CD14-positive monocyte (primary cell): ENCODE data around the gene CDK18. TPM values are rescaled to one million over a fixed set of nuclear protein-coding genes. Genes with fewer than 3 reads are reported as not detected.

Experiments
- DNase-seq, 3 donors: peaks; one replicate each; pipeline ENCODE4 v3.0.0-alpha.2; 2011 to 2022
- H2AFZ ChIP-seq: 2 replicates; pipeline ENCODE4 v1.6.0; 2012; ENCODE audit warnings: mild to moderate bottlenecking, low read depth, low read length, inconsistent platforms; ENCODE audit not compliant: insufficient read depth, poor library complexity, severe bottlenecking
- H3K27ac ChIP-seq, 2 donors: 1 replicate in 1 of 2; 2 replicates in 1 of 2; pipeline ENCODE4 v1.5.1; 2012 to 2013; ENCODE audit warnings: low read length in 2 of 2, control low read depth in 1 of 2, inconsistent platforms in 1 of 2, low read depth in 1 of 2, mild to moderate bottlenecking in 1 of 2
- H3K27me3 ChIP-seq, 2 donors: one replicate each; pipeline versions ENCODE4 v1.6.0 to v1.6.1; 2011 to 2013; ENCODE audit warnings: low read length in 2 of 2; ENCODE audit not compliant: control insufficient read depth in 2 of 2, insufficient read depth in 2 of 2
- H3K36me3 ChIP-seq, 2 donors: replicated peaks in 1 of 2; 1 replicate in 1 of 2; 2 replicates in 1 of 2; pipeline versions ENCODE4 v1.5.1 to v1.6.1; 2012 to 2013; ENCODE audit warnings: low read length in 2 of 2, control low read depth in 1 of 2, inconsistent platforms in 1 of 2, mild to moderate bottlenecking in 1 of 2; ENCODE audit not compliant: insufficient read depth in 2 of 2, control insufficient read depth in 1 of 2
- H3K4me1 ChIP-seq, 2 donors: 1 replicate in 1 of 2; 2 replicates in 1 of 2; pipeline versions ENCODE4 v1.5.1 to v1.6.1; 2012 to 2013; ENCODE audit warnings: low read length in 2 of 2, control low read depth in 1 of 2, inconsistent platforms in 1 of 2, mild to moderate bottlenecking in 1 of 2, moderate library complexity in 1 of 2; ENCODE audit not compliant: insufficient read depth in 2 of 2, control insufficient read depth in 1 of 2
- H3K4me2 ChIP-seq: replicated peaks from 2 replicates; pipeline ENCODE3; 2012; ENCODE audit warnings: low read length, moderate library complexity, mild to moderate bottlenecking; ENCODE audit not compliant: poor library complexity, severe bottlenecking; ENCODE audit errors: extremely low read depth
- H3K4me3 ChIP-seq, 3 experiments: fragments of 200-600 bp in 1 of 3; sonication (generic) in 1 of 3; replicated peaks in 1 of 3; 1 replicate in 2 of 3; 2 replicates in 1 of 3; pipeline ENCODE4 v1.5.1; 2011 to 2013; ENCODE audit warnings: low read length in 3 of 3, mild to moderate bottlenecking in 3 of 3, control low read depth in 2 of 3, low read depth in 2 of 3, inconsistent platforms in 1 of 3, moderate library complexity in 1 of 3
- H3K79me2 ChIP-seq: 2 replicates; pipeline ENCODE4 v1.6.0; 2012; ENCODE audit warnings: mild to moderate bottlenecking, control low read depth, inconsistent platforms, low read length, moderate library complexity; ENCODE audit not compliant: insufficient read depth
- H3K9ac ChIP-seq: 2 replicates; pipeline ENCODE4 v1.6.0; 2017; ENCODE audit warnings: low read length, mild to moderate bottlenecking; ENCODE audit not compliant: insufficient read depth, poor library complexity, severe bottlenecking
- H3K9me3 ChIP-seq, 2 donors: replicated peaks in 1 of 2; 1 replicate in 1 of 2; 2 replicates in 1 of 2; pipeline versions ENCODE4 v1.5.1 to v1.6.1; 2012 to 2013; ENCODE audit warnings: low read length in 2 of 2, control low read depth in 1 of 2; ENCODE audit not compliant: control insufficient read depth in 1 of 2, insufficient read depth in 1 of 2
- H4K20me1 ChIP-seq: 2 replicates; pipeline ENCODE4 v1.6.0; 2012; ENCODE audit warnings: mild to moderate bottlenecking, low read length, control low read depth, moderate library complexity; ENCODE audit not compliant: insufficient read depth
- H3K27ac Mint-ChIP-seq, 7 donors: one replicate each; pipeline ENCODE4 v1.8.0; 2020; ENCODE audit warnings: mild to moderate bottlenecking in 7 of 7, mixed read lengths in 7 of 7, moderate library complexity in 6 of 7, inconsistent platforms in 2 of 7
- H3K27me3 Mint-ChIP-seq, 3 donors: one replicate each; pipeline ENCODE4 v1.8.0; 2021 to 2022; ENCODE audit warnings: low read depth in 3 of 3, mild to moderate bottlenecking in 3 of 3, mixed read lengths in 3 of 3, moderate library complexity in 3 of 3, inconsistent platforms in 1 of 3
- H3K36me3 Mint-ChIP-seq, 2 donors: one replicate each; pipeline ENCODE4 v1.8.0; 2020; ENCODE audit warnings: mixed read lengths in 2 of 2, inconsistent platforms in 1 of 2, mild to moderate bottlenecking in 1 of 2
- H3K4me1 Mint-ChIP-seq: one replicate; pipeline ENCODE4 v1.8.0; 2020; ENCODE audit warnings: mild to moderate bottlenecking, mixed read lengths
- H3K4me3 Mint-ChIP-seq, 2 donors: one replicate each; pipeline ENCODE4 v1.8.0; 2020; ENCODE audit warnings: mild to moderate bottlenecking in 2 of 2, mixed read lengths in 2 of 2, moderate library complexity in 1 of 2
- H3K9me3 Mint-ChIP-seq, 7 donors: one replicate each; pipeline ENCODE4 v1.8.0; 2020 to 2022; ENCODE audit warnings: mixed read lengths in 7 of 7, mild to moderate bottlenecking in 6 of 7, moderate library complexity in 6 of 7, inconsistent platforms in 2 of 7
- CTCF ChIP-seq: fragments of 200-600 bp; IDR thresholded peaks from one replicate; pipeline ENCODE4 v1.8.0; 2022; ENCODE audit warnings: antibody characterized with exemption, mild to moderate bottlenecking
- WGBS: methylation state at CpG from one replicate; pipeline ENCODE4 v1.1.5; 2013; ENCODE audit warnings: missing lambda C conversion rate; ENCODE audit not compliant: insufficient coverage; 5-methylcytosine and 5-hydroxymethylcytosine counted together
- intact Hi-C, 2 donors: fragments of 100-400 bp; cut with micrococcal nuclease; formaldehyde crosslinking; loops; one replicate each; pipeline versions ENCODE4 v1.15.0 to v1.15.1; 2023
- polyA plus RNA-seq, 3 donors: library from polyadenylated mRNA; depleted of rRNA in 1 of 3; unstranded in 2 of 3; stranded (reverse) in 1 of 3; fragments of 300-500 nt in 2 of 3; fragments of >200 nt in 1 of 3; fragmentation: Illumina TruSeq in 2 of 3; gene quantifications; 1 replicate in 2 of 3; 2 replicates in 1 of 3; pipeline ENCODE4 v1.2.3, GENCODE V29; 2012 to 2021

Gene CDK18
- polyA plus RNA-seq, 3 donors = 0.48 to 4.4 (median 0.66) TPM

DNA sequence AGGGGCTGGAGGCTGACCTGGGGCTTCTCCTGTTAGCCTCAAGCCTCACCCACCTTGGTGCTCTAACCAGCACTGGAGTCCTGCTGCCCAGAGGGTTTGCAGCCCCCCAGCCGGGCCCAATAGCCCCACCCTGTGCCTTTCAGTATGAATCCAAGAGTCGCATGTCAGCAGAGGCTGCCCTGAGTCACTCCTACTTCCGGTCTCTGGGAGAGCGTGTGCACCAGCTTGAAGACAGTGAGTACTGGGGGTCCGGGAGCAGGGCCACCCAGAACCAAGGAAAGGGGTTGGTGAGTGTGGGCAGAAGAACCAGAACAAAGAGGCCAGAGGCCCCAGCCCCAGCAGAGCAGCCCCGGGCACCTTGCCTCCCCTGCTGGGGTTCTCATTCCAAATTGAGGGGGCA lies 25.6 kb downstream of the CDK18 start:
- intact Hi-C loops = loop anchor here in 1 of 2 donors (10.0 kb wide), 1 partner anchor 185 kb away; no protein-coding TSS in a partner anchor
- no peak for DNase-seq
- H3K27ac Mint-ChIP-seq = no peak overlapping the region
- no peaks in the 10 kb centered on the region for H3K9me3 ChIP-seq
- no peaks in the 10 kb centered on the region for H4K20me1 ChIP-seq
- no peaks in the 10 kb centered on the region for H3K36me3 ChIP-seq
- no peak overlapping the region for H3K27ac ChIP-seq
- H3K27me3 ChIP-seq = no peaks in the 10 kb centered on the region
- no peak overlapping the region for H3K4me3 Mint-ChIP-seq
- H2AFZ ChIP-seq = no peak overlapping the region
- H3K79me2 ChIP-seq = no peaks in the 10 kb centered on the region
- H3K9ac ChIP-seq = no peak overlapping the region
- 93% methylated on average over 6 of the region's 6 CpGs for WGBS
- H3K4me1 Mint-ChIP-seq = peaks cover 4% of the 10 kb centered on the region
- no peaks in the 10 kb centered on the region for H3K9me3 Mint-ChIP-seq
- H3K36me3 Mint-ChIP-seq = no peaks in the 10 kb centered on the region
- TF ChIP-seq CTCF = no peak
- no peak overlapping the region for H3K4me2 ChIP-seq
- peaks cover 6 to 9% of the 10 kb centered on the region in 2 donors for H3K4me1 ChIP-seq
- H3K27me3 Mint-ChIP-seq = peaks cover 3 to 13% (median 4%) of the 10 kb centered on the region in 3 donors
- no peak overlapping the region for H3K4me3 ChIP-seq

DNA sequence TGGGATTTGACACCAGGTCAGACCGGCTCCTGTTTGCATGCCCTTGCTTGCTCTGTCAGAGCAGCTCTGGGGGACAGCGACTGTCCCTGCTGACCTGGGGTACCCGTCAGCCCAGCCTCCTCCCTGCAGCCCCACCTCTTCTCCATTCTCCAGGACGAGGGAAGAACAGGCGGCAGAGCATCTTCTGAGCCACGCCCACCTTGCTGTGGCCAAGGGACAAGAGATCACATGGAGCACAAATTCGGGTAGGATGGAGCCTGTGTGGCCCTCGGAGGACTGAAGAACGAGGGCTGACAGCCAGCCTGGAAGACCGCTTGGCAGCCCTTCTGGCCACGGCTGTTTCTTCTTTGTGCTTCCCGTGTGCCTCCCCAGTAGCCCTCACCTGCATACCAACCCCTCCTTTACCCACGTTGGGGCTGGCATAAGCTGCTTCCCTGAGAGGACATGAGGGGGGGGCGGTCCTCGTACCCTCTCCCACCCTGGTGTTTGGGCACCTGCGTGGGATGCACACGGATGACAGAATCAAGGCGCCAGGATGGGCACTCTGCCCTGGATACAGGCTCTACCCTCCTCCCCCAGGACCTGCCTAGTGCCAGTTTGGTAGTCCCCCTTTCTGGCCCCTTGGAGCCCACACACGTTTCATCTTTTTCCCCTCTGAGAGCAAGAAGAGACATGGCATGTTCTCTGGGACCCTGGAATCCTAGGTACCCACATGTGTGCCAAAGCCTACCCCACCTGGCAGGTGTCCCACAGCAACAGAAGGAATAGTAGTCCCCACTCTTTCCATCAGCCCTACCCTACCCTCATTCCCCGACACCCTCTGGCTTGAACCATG lies 26.9 kb downstream of the CDK18 start:
- WGBS = 89% methylated on average over 18 of the region's 20 CpGs
- H3K27me3 Mint-ChIP-seq = peaks cover 3 to 13% (median 4%) of the 10 kb centered on the region in 3 donors
- Histone ChIP-seq H3K27ac (no peak overlapping the region), H3K79me2 (no peaks in the 10 kb centered on the region), H3K9me3 (no peaks in the 10 kb centered on the region), H2AFZ (no peak overlapping the region), H3K4me2 (no peak overlapping the region), H3K4me1 (peaks cover 10 to 15% of the 10 kb centered on the region in 2 donors), H3K36me3 (no peaks in the 10 kb centered on the region), H3K9ac (no peak overlapping the region), H4K20me1 (no peaks in the 10 kb centered on the region), H3K4me3 (no peak overlapping the region), H3K27me3 (no peaks in the 10 kb centered on the region)
- H3K4me1 Mint-ChIP-seq = peaks cover 11% of the 10 kb centered on the region
- H3K4me3 Mint-ChIP-seq = no peak overlapping the region
- no peak for TF ChIP-seq CTCF
- no peaks in the 10 kb centered on the region for H3K9me3 Mint-ChIP-seq
- H3K36me3 Mint-ChIP-seq = no peaks in the 10 kb centered on the region
- H3K27ac Mint-ChIP-seq = peak overlapping the region in 1 of 7 donors; percentile 85
- DNase-seq = no peak
- intact Hi-C loops = loop anchor here in 1 of 2 donors (10.0 kb wide), 1 partner anchor 183 kb away; no protein-coding TSS in a partner anchor
